ENCODE measurements around the gene GXYLT1.

DNA sequence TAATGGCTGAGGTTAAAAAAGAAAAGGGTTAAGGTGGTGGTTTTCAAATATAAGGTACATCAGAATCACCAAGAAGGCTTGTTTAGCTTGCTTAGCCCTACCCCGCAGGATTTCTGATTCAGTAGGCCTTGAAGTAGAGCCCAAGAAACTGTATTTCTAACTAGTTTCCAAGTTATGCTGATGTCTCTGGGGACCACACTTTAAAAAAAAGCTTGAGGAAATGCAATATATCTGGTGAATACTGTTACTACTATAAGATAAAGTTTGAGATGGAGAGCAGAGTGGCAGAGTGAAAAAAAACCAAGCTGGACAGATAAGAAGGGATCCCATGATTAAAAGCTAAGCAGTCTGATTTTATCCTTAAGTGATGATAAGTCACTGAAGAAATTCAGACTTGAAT is 18.3 kb upstream of the GXYLT1 start:
- TF ChIP-seq JUN (CRISPR knock-in tag; IDR thresholded peaks at IDR 0.05) (no peak), NR2C2 (CRISPR knock-in tag; IDR thresholded peaks at IDR 0.05; ENCODE audit: borderline replicate concordance) (no peak)
- TF ChIP-seq, protein P1, sequence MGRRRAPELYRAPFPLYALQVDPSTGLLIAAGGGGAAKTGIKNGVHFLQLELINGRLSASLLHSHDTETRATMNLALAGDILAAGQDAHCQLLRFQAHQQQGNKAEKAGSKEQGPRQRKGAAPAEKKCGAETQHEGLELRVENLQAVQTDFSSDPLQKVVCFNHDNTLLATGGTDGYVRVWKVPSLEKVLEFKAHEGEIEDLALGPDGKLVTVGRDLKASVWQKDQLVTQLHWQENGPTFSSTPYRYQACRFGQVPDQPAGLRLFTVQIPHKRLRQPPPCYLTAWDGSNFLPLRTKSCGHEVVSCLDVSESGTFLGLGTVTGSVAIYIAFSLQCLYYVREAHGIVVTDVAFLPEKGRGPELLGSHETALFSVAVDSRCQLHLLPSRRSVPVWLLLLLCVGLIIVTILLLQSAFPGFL (CRISPR knock-in tag; IDR thresholded peaks at IDR 0.05) = no peak

Measured in HepG2 (cell line).